ENCODE measurements around the gene RTF1. TPM values are rescaled to one million over a fixed set of nuclear protein-coding genes. Genes with fewer than 3 reads are reported as not detected.
A peak's percentile ranks its signal among the peaks of the same experiment; 100 is the strongest.

RTF1 gene
- total RNA-seq, 2 experiments from 2014 or later = 26.8 to 30.0 TPM

- Mint-ChIP-seq H3K4me3 (peak overlapping the region; percentile 65), H3K27me3 (peaks cover 63% of the 10 kb centered on the region), H3K27ac (no peak overlapping the region), H3K9me3 (no peaks in the 10 kb centered on the region), H3K4me1 (ENCODE audit: low read depth) (peaks cover 24% of the 10 kb centered on the region), H3K36me3 (ENCODE audit: low read depth) (no peaks in the 10 kb centered on the region)
- DNase-seq (no peak), ATAC-seq (no peak)
- TF ChIP-seq, protein P1, sequence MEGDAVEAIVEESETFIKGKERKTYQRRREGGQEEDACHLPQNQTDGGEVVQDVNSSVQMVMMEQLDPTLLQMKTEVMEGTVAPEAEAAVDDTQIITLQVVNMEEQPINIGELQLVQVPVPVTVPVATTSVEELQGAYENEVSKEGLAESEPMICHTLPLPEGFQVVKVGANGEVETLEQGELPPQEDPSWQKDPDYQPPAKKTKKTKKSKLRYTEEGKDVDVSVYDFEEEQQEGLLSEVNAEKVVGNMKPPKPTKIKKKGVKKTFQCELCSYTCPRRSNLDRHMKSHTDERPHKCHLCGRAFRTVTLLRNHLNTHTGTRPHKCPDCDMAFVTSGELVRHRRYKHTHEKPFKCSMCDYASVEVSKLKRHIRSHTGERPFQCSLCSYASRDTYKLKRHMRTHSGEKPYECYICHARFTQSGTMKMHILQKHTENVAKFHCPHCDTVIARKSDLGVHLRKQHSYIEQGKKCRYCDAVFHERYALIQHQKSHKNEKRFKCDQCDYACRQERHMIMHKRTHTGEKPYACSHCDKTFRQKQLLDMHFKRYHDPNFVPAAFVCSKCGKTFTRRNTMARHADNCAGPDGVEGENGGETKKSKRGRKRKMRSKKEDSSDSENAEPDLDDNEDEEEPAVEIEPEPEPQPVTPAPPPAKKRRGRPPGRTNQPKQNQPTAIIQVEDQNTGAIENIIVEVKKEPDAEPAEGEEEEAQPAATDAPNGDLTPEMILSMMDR (IDR thresholded peaks at IDR 0.05) = no peak
- ChIA-PET CTCF (interaction anchor here (0.7 to 4.7 kb wide), 4 partner anchors 15 to 62 kb away, joined by 3 to 20 read pairs (median 3); no protein-coding TSS in a partner anchor), POLR2A (interaction anchor here (1.0 to 1.6 kb wide), 5 partner anchors 9 to 48 kb away, joined by 3 to 6 read pairs (median 3); partner anchors contain the start of gene RPAP1)
- intact Hi-C loops (cut with micrococcal nuclease) = no loop called here
Observed at GRCh38 chr15:41495736-41496599, 79.1 kb downstream of the RTF1 start.

DNA sequence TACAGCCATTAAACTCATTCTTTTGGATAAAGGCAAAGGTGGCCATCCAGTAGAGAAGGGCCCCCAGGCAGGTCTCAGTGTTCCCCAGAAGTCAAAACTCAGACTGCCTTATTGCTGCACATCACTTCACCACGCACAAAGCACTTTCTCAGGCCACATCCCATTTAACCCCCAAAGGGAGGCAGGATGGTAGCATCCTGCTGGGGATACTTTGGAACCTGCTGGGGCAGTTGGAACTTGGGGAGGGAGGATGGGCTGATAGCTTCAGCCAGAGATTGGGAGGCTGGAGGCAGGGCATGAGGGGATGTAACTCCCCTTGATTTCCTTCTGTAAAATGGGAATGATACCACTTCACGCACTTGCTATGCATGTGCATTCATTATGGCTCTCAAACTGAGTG, 81.8 kb downstream of the RTF1 start:
- peaks cover 20% of the 10 kb centered on the region for H3K4me1 Mint-ChIP-seq (ENCODE audit: low read depth)
- TF ChIP-seq, protein P1 (IDR thresholded peaks at IDR 0.05) = no peak
- no peaks in the 10 kb centered on the region for H3K36me3 Mint-ChIP-seq (ENCODE audit: low read depth)
- H3K27me3 Mint-ChIP-seq = peaks cover 71% of the 10 kb centered on the region
- no peak for ATAC-seq
- no peak for DNase-seq
- no peaks in the 10 kb centered on the region for H3K9me3 Mint-ChIP-seq
- H3K27ac Mint-ChIP-seq = no peak overlapping the region
- intact Hi-C loops (cut with micrococcal nuclease) = no loop called here
- ChIA-PET CTCF (interaction anchor here (4.7 kb wide), 1 partner anchor 33 kb away, joined by 20 read pairs; no protein-coding TSS in a partner anchor), POLR2A (interaction anchor here (1.5 kb wide), 1 partner anchor 20 kb away, joined by 3 read pairs; no protein-coding TSS in a partner anchor)
- H3K4me3 Mint-ChIP-seq = no peak overlapping the region

DNA sequence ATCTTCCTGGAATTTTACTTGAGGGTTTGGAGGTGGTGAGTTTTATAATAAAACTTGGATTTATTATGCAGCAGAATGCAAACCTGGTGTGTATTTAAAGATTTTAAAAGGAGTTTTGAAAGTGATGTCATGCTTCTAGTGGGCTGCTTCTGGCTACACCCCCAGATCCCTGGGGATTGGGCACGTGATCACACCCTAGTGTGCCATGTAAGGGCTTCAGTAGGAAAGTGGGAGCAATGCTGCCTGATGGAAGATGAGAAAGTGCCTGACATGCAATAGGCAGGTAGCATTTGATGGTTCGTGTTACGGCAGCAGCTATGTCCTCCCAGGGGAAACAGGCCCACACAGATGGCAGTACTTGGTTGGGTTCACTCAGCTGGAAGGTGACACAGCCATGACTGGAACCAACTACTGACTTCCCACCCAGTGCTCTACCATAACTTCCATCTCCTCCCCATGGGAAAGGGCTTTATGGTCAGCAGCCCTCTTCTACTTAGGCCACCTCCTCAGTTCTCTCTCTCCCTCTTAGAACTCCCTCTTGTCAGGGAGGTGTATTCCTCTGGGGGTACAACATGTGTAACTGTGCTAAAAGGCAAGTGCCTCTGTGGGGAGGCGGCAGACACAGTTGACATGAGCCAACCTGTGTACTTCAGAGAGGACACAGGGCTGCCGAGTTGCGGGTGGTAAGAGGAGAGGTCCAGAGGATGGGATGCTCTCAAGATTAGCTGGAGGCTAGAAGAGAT, 82.4 kb downstream of the RTF1 start:
- Mint-ChIP-seq H3K36me3 (ENCODE audit: low read depth) (no peaks in the 10 kb centered on the region), H3K4me1 (ENCODE audit: low read depth) (peaks cover 20% of the 10 kb centered on the region), H3K4me3 (no peak overlapping the region), H3K27ac (no peak overlapping the region), H3K9me3 (no peaks in the 10 kb centered on the region), H3K27me3 (peaks cover 70% of the 10 kb centered on the region)
- POLR2A ChIA-PET = interaction anchor here (0.6 to 1.5 kb wide), 2 partner anchors 20 to 78 kb away, joined by 3 read pairs; no protein-coding TSS in a partner anchor
- intact Hi-C loops (cut with micrococcal nuclease) = no loop called here
- TF ChIP-seq, protein P1 (IDR thresholded peaks at IDR 0.05) = no peak
- no peak for ATAC-seq
- CTCF ChIA-PET = interaction anchor here (4.7 kb wide), 1 partner anchor 33 kb away, joined by 20 read pairs; no protein-coding TSS in a partner anchor
- no peak for DNase-seq

DNA sequence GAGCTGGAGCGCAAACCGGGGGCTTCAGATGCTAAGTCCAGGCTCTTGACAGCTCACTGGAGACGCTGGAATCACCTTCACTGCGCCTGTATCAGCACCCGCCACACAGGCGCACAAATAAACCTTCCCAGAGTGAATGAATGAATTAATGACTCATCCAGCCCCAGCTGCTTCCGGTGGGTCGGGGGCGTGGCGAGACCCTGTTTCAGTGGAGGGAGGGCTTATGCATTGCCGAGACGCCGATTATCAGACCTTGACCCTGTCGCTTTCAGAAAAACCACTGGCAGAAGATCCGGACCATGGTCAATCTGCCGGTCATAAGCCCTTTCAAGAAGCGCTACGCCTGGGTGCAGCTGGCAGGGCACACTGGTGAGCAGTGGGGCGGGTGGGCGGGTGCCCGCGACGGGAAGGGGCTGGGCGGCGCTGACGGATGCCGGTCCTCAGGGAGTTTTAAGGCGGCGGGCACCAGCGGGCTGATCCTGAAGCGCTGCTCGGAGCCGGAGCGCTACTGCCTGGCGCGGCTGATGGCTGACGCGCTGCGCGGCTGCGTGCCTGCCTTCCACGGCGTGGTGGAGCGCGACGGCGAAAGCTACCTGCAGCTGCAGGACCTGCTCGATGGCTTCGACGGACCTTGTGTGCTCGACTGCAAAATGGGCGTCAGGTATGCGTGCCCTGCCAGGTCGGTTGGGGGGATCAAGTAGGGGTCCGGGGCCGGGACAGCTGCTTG, 84.5 kb downstream of the RTF1 start:
- DNase-seq (peak; percentile 53), ATAC-seq (peak; percentile 50)
- peaks cover 17% of the 10 kb centered on the region for H3K4me1 Mint-ChIP-seq (ENCODE audit: low read depth)
- intact Hi-C loops (cut with micrococcal nuclease) = no loop called here
- TF ChIP-seq, protein P1 (IDR thresholded peaks at IDR 0.05) = no peak
- ChIA-PET POLR2A (interaction anchor here (0.5 kb wide), 1 partner anchor 56 kb away, joined by 4 read pairs; no protein-coding TSS in a partner anchor), CTCF (interaction anchor here (3.8 kb wide), 1 partner anchor 35 kb away, joined by 23 read pairs; no protein-coding TSS in a partner anchor)
- no peak overlapping the region for H3K27ac Mint-ChIP-seq
- H3K9me3 Mint-ChIP-seq = no peaks in the 10 kb centered on the region
- peak overlapping the region; percentile 58 for H3K4me3 Mint-ChIP-seq
- no peaks in the 10 kb centered on the region for H3K36me3 Mint-ChIP-seq (ENCODE audit: low read depth)
- H3K27me3 Mint-ChIP-seq = peaks cover 70% of the 10 kb centered on the region

All from activated CD8-positive, alpha-beta T cell treated with anti-CD3 and anti-CD28 coated beads for 36 hours (primary cell).